Prostate gland (tissue), 2 donors: ENCODE measurements around the gene OR1E2.

ENCODE experiments used
- POLR2A ChIP-seq: fragments of 450-650 bp; IDR thresholded peaks from one replicate; pipeline ENCODE4 v1.6.1; 2016; ENCODE audit warnings: antibody characterized with exemption, mild to moderate bottlenecking
- POLR2AphosphoS5 ChIP-seq: sonication (generic); formaldehyde crosslinking; IDR thresholded peaks from one replicate; pipeline ENCODE4 v1.6.1; 2017; ENCODE audit warnings: antibody characterized with exemption
- TF ChIP-seq, protein P1 (sequence below), 4 experiments: fragments of 200-600 bp in 2 of 4; fragments of 450-650 bp in 2 of 4; sonication (generic) in 2 of 4; IDR thresholded peaks; 1 replicate in 3 of 4; 2 replicates in 1 of 4; pipeline ENCODE4 v1.5.1; 2016 to 2019; ENCODE audit warnings: antibody characterized with exemption in 4 of 4, mild to moderate bottlenecking in 2 of 4, moderate library complexity in 2 of 4

GRCh38 chr17:3472137-3472536, 38.5 kb upstream of the OR1E2 start:
- TF ChIP-seq, protein P1, sequence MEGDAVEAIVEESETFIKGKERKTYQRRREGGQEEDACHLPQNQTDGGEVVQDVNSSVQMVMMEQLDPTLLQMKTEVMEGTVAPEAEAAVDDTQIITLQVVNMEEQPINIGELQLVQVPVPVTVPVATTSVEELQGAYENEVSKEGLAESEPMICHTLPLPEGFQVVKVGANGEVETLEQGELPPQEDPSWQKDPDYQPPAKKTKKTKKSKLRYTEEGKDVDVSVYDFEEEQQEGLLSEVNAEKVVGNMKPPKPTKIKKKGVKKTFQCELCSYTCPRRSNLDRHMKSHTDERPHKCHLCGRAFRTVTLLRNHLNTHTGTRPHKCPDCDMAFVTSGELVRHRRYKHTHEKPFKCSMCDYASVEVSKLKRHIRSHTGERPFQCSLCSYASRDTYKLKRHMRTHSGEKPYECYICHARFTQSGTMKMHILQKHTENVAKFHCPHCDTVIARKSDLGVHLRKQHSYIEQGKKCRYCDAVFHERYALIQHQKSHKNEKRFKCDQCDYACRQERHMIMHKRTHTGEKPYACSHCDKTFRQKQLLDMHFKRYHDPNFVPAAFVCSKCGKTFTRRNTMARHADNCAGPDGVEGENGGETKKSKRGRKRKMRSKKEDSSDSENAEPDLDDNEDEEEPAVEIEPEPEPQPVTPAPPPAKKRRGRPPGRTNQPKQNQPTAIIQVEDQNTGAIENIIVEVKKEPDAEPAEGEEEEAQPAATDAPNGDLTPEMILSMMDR (IDR thresholded peaks at IDR 0.05), result no peak
- TF ChIP-seq POLR2AphosphoS5 (no peak), POLR2A (no peak)
